HUES48 (cell line): ENCODE data around the gene SRCIN1.
"Not testable (repeated sequence)": the region's sequence is repeated elsewhere in the genome, so short reads cannot be mapped to it uniquely, and the experiment has no call there.

Source experiments
- H3K27ac ChIP-seq: one replicate; pipeline ENCODE4 v1.7.0; 2013; ENCODE audit warnings: low read depth, low read length, inconsistent platforms
- H3K27me3 ChIP-seq: 2 replicates; pipeline ENCODE4 v1.6.1; 2013; ENCODE audit warnings: mild to moderate bottlenecking, low read length; ENCODE audit not compliant: control insufficient read depth, insufficient read depth
- H3K36me3 ChIP-seq: 2 replicates; pipeline ENCODE4 v1.6.1; 2013; ENCODE audit warnings: low read length; ENCODE audit not compliant: control insufficient read depth, insufficient read depth
- H3K4me1 ChIP-seq: 2 replicates; pipeline ENCODE4 v1.6.1; 2013; ENCODE audit warnings: mild to moderate bottlenecking, low read length; ENCODE audit not compliant: control insufficient read depth, insufficient read depth
- H3K4me3 ChIP-seq: 2 replicates; pipeline ENCODE4 v1.5.1; 2013; ENCODE audit warnings: mild to moderate bottlenecking, low read depth, low read length
- H3K9ac ChIP-seq: 2 replicates; pipeline ENCODE4 v1.6.1; 2013; ENCODE audit warnings: mild to moderate bottlenecking, low read depth, low read length, moderate library complexity
- H3K9me3 ChIP-seq: 2 replicates; pipeline ENCODE4 v1.6.1; 2013; ENCODE audit warnings: low read length; ENCODE audit not compliant: control insufficient read depth, insufficient read depth

The SRCIN1 gene

DNA sequence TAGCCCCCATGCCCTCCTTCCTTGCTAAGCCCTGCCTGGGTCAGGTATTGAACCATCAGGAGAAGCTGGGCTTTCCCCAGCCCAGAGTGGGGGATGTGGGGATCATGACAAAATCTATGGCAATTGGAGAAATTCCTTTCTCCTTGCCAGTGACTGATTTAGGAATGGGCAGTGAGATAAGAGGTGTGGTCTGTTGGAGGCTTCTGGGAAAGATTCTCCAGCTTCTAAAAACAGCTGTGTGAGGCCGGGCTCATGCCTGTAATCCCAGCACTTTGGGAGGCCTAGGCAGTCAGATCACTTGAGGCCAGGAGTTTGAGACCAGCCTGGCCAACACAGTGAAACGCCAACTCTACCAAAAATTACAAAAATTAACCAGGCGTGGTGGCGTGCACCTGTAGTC lies 69.1 kb downstream of the SRCIN1 start:
- no peak overlapping the region for H3K27ac ChIP-seq
- H3K4me3 ChIP-seq, result no peak overlapping the region
- H3K27me3 ChIP-seq, result no peaks in the 10 kb centered on the region
- peaks cover 3% of the 10 kb centered on the region; the same call in 1 of the 2 replicates for H3K4me1 ChIP-seq
- no peak overlapping the region for H3K9ac ChIP-seq
- H3K36me3 ChIP-seq, result no peaks in the 10 kb centered on the region
- no peaks in the 10 kb centered on the region for H3K9me3 ChIP-seq

DNA sequence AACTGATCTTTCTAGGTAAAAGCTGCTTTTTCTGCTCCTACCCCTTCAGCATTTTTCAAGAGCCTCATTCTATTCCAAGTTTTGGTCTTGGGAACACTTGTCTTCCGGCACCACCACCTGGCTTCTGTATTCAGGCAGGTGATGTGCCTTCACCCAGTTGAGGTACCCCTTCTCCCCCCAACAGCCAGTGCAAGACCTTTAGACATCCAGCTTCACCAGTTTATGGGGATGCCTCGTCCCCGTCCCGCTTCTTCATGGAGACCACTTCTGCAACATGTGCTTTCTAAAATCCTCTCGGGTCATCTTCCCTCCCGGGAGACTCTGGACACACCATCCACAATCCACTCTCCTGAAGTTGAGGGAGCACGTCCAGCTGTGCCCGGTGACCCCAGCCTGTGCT lies 69.9 kb downstream of the SRCIN1 start:
- Histone ChIP-seq H3K27ac (no peak overlapping the region), H3K9me3 (no peaks in the 10 kb centered on the region), H3K27me3 (no peaks in the 10 kb centered on the region), H3K9ac (no peak overlapping the region), H3K4me1 (peaks cover 3% of the 10 kb centered on the region; the same call in 1 of the 2 replicates), H3K36me3 (no peaks in the 10 kb centered on the region), H3K4me3 (no peak overlapping the region)

DNA sequence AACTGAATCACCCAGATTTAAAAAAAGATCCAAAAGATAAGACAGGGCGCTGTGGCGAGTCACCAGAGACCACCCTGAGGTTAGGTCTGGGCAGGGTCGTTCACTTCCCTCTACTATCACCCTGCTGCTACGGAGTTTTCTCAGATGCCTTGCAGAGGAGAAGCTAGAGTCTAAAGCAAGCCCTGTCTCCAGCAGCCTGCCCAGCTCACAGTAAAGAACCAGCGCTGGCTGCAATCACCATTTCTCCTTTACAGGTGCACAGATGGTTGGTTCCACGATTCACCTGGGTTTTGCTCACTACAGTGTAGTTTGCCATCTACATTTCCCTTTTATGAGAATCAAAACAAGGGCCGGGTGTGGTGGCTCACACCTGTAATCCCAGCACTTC lies 71.3 kb downstream of the SRCIN1 start:
- H3K27ac ChIP-seq, result no peak overlapping the region
- no peak overlapping the region for H3K9ac ChIP-seq
- no peaks in the 10 kb centered on the region for H3K36me3 ChIP-seq
- H3K27me3 ChIP-seq, result no peaks in the 10 kb centered on the region
- peaks cover 3% of the 10 kb centered on the region; the same call in 1 of the 2 replicates for H3K4me1 ChIP-seq
- no peak overlapping the region for H3K4me3 ChIP-seq
- H3K9me3 ChIP-seq, result no peaks in the 10 kb centered on the region

DNA sequence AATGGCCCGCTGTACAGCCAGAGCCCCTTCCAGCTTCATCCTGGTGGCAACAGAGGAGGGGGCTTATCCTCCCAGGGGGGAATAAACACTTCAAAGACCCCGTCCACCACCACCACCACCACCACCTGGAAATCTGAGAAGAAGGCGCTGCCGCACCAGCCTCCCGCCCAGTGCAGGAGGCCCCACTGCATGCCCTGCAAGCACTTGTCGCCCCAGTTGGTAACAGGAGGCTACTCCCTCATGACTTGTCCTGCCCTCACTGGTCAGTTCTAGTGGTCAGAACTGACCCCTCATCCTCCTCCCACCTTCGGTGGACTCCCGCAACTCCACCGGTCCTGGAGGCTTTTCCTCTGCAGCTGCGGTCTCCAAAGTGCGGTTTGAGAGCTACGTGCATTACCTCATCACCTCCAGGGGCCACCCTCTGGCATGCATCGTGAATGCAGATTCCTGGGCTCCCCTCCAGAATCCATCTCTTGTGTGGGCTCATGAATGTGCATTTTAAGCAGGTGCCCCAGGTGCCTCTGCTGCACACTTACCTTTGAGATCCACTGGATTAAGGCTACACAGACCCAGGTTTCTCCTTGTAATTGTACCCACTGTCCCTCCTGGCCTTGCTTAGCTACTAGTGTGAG lies 71.8 kb downstream of the SRCIN1 start:
- Histone ChIP-seq H3K4me3 (no peak overlapping the region), H3K27ac (no peak overlapping the region), H3K36me3 (no peaks in the 10 kb centered on the region), H3K9ac (no peak overlapping the region), H3K4me1 (peaks cover 3% of the 10 kb centered on the region; the same call in 1 of the 2 replicates), H3K9me3 (no peaks in the 10 kb centered on the region), H3K27me3 (no peaks in the 10 kb centered on the region)

DNA sequence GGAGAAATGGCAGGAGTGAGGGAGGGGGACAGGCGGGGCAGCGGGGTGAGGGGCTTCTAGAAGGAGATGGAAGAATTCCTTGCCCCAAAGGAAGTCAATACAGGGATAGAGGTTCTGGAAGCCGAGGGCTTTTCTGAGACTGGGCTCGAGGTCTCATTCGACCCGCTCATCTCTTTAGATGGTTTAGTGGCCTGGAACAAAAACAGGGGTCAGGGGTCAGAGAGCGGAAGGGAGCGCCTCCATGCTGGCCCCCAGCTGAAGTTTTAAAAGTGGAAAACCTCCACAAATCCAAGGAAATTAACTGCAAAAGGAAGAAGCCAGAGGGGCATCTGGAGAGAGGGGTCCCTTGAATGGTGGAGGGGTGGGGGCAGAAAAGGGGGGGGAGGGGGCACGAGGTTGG lies 72.5 kb downstream of the SRCIN1 start:
- no peak overlapping the region for H3K4me3 ChIP-seq
- peaks cover 1% of the 10 kb centered on the region; the same call in 1 of the 2 replicates for H3K27me3 ChIP-seq

DNA sequence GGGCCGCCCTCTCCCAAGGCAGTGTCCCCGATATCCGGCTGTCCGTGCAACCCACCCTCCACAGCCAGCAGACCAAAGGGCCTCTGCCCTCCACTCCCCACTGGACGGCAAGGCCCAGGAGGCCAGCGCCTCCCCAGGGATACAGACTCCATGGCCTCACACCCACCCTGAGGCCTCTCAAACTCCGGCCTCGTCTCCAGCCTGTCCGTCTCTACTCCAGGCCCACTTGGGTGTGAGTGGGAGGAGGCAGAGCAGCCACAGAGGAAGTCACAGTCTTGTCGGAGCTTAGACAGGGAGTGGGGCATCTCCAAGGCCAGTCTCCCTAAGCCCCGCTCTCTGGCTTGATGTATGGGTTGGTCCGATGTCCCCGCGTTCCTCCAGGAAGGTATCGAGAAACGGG lies 73.3 kb downstream of the SRCIN1 start:
- H3K27me3 ChIP-seq, result peaks cover 4% of the 10 kb centered on the region; the same call in 1 of the 2 replicates
- no peak overlapping the region for H3K4me3 ChIP-seq
- no peaks in the 10 kb centered on the region for H3K9me3 ChIP-seq
- no peak overlapping the region for H3K9ac ChIP-seq
- H3K4me1 ChIP-seq, result peaks cover 3% of the 10 kb centered on the region; the same call in 1 of the 2 replicates
- H3K36me3 ChIP-seq, result no peaks in the 10 kb centered on the region
- H3K27ac ChIP-seq, result no peak overlapping the region

More for the DNA sequence above, 72.5 kb downstream of the SRCIN1 start:
- H3K9me3 ChIP-seq, result no peaks in the 10 kb centered on the region
- no peak overlapping the region for H3K9ac ChIP-seq
- no peaks in the 10 kb centered on the region for H3K36me3 ChIP-seq
- H3K4me1 ChIP-seq, result peaks cover 3% of the 10 kb centered on the region; the same call in 1 of the 2 replicates
- H3K27ac ChIP-seq, result no peak overlapping the region

DNA sequence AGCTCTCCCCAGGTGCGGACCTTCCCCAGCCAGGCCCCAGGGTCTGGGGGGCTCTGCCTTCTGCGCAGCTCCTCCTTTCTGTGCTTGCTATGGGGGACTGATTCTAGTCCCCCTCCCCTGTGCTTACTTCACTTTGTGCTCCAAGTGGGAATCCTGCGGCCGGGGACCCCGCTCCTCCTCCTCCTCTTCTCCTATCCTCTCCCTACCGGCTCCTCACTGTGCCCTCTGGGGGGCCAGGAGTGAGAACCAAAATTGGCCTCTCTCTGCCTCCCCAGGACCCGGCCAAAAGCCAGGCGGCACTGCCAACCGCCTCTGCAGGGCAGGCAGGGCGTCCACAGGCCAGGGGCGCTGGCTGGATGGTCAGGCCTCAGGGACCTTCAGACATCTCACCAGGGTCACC lies 74.0 kb downstream of the SRCIN1 start:
- not testable (repeated sequence) for H3K9me3 ChIP-seq, H3K27ac ChIP-seq, H3K36me3 ChIP-seq, H3K4me1 ChIP-seq, H3K9ac ChIP-seq, H3K4me3 ChIP-seq, H3K27me3 ChIP-seq

DNA sequence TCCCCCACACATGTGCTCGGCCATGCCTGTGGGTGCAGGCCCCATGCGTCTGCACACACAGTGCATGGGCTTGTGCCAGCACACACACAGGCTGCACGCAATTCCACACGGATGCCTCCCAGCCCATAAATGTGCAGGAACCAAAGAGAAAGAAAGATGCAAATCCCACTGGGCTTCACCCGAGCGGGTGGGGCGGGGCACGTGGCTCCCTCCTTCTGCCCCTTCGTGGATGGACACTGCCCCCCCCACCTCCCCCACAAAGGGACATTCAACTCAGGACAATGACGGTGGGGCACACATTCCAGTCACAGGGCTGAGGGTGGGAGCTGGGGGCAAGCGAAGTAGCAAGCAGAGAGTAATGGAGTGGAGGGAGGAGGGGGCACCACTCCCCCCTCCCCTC lies 74.9 kb downstream of the SRCIN1 start:
- H3K9ac ChIP-seq, H3K27ac ChIP-seq, H3K4me3 ChIP-seq, H3K4me1 ChIP-seq, H3K27me3 ChIP-seq, H3K9me3 ChIP-seq, H3K36me3 ChIP-seq: not testable (repeated sequence)

DNA sequence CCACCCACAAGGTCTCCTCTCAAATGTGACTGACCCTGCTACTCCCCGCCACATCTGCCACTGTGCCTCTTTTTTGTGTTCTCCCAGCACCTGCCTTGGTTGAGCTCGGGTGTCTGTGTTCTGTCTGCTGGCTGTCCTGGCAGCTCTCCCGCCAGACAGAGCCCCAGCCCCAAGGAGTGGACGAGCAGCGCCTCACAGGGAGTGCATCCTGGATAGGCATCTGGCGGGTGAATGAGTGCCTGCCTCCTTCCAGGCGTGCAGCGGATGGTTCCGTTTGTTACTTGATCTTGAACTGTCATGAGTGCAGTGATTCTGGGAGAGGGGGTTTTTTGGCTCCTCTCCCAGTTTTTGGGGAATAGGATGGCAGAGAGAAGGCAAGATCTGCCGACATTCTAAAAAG lies 77.6 kb downstream of the SRCIN1 start:
- not testable (repeated sequence) for H3K9ac ChIP-seq

DNA sequence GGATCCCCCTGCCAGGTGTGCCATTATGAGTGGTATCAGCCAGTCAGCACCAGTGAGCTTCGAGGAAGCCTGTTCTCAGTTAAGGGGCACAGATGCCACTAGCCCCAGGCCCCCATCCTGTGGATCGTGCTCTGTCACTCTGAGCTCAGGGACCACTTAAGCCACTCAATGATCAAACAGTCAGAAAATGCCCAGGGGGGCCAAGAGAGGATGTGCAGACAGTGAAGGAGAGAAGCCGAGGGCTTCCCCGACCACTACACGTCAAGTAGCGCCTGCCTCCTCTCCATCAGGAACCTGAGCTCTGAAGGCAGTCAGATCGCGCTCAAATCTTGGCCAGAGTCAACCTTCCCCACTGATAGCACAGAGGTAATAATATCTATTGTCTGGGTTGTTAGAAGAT lies 79.2 kb downstream of the SRCIN1 start:
- not testable (repeated sequence) for H3K27me3 ChIP-seq, H3K36me3 ChIP-seq, H3K4me3 ChIP-seq, H3K9ac ChIP-seq, H3K4me1 ChIP-seq, H3K9me3 ChIP-seq, H3K27ac ChIP-seq

More for the DNA sequence above, 77.6 kb downstream of the SRCIN1 start:
- H3K27me3 ChIP-seq, H3K36me3 ChIP-seq, H3K27ac ChIP-seq, H3K9me3 ChIP-seq, H3K4me3 ChIP-seq, H3K4me1 ChIP-seq: not testable (repeated sequence)

DNA sequence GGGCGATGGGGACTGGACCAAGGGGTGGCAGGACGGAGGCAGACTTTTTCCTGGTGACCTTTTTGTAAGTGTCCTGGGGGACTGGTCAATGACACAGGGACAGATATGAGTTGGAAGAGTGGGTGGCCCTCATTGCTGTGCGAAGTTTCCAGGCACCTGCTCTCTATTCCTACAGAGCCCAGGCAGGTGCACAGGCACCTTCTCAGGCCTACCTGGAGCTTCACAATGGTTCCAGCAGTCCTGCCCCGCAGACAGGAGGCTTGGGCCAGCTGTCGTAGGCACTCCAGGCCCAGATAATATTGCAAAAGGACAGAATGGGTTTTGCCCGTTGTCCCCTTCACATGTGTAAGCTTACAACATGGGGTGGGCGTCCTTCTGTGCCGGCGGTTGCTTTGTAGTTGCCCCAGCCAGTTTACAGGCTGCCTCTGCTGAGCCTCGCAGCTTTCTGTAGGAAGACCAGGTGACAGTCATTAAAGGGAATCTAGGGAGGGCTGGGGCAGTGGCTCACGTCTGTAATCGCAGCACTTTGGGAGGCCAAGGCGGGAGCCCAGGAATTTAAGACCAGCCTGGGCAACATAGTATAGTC lies 93.2 kb downstream of the SRCIN1 start:
- Histone ChIP-seq H3K27me3 (peaks cover 34% of the 10 kb centered on the region), H3K9ac (no peak overlapping the region), H3K36me3 (no peaks in the 10 kb centered on the region), H3K4me1 (peaks cover 25% of the 10 kb centered on the region), H3K27ac (no peak overlapping the region), H3K9me3 (no peaks in the 10 kb centered on the region), H3K4me3 (no peak overlapping the region)
